Spleen (tissue), 11 donors: Measurements from ENCODE around the gene BPIFB3. TPM values are rescaled to one million over a fixed set of nuclear protein-coding genes. Genes with fewer than 3 reads are reported as not detected.
A peak's percentile ranks its signal among the peaks of the same experiment; 100 is the strongest.

Experiments
- DNase-seq: peaks from one replicate; pipeline ENCODE4 v3.0.0-alpha.2; 2020
- H3K27ac ChIP-seq, 8 donors: fragments of 200-600 bp; sonication (generic) in 7 of 8; 1 replicate in 4 of 8; 2 replicates in 4 of 8; pipeline versions ENCODE4 v1.5.0 to v1.8.0; 2016 to 2021; ENCODE audit warnings: inconsistent platforms in 4 of 8, mild to moderate bottlenecking in 4 of 8, moderate library complexity in 1 of 8
- H3K27me3 ChIP-seq, 7 donors: fragments of 200-600 bp; sonication (generic) in 6 of 7; replicated peaks in 1 of 7; 1 replicate in 4 of 7; 2 replicates in 3 of 7; pipeline versions ENCODE4 v1.5.0 to v1.8.0; 2016 to 2021; ENCODE audit warnings: inconsistent platforms in 3 of 7, mild to moderate bottlenecking in 1 of 7
- H3K36me3 ChIP-seq, 6 donors: fragments of 200-600 bp; sonication (generic) in 5 of 6; 1 replicate in 4 of 6; 2 replicates in 2 of 6; pipeline versions ENCODE4 v1.5.0 to v1.8.0; 2016 to 2021; ENCODE audit warnings: inconsistent platforms in 2 of 6
- H3K4me1 ChIP-seq, 6 donors: fragments of 200-600 bp; sonication (generic) in 5 of 6; 1 replicate in 3 of 6; 2 replicates in 3 of 6; pipeline versions ENCODE4 v1.5.0 to v1.8.0; 2016 to 2021; ENCODE audit warnings: inconsistent platforms in 3 of 6
- H3K4me3 ChIP-seq, 8 donors: fragments of 200-600 bp; sonication (generic) in 7 of 8; 1 replicate in 4 of 8; 2 replicates in 4 of 8; pipeline versions ENCODE4 v1.5.0 to v1.8.0; 2016 to 2021; ENCODE audit warnings: inconsistent platforms in 4 of 8, mild to moderate bottlenecking in 4 of 8, moderate library complexity in 2 of 8
- H3K9me3 ChIP-seq, 8 donors: fragments of 200-600 bp; sonication (generic) in 7 of 8; 1 replicate in 4 of 8; 2 replicates in 4 of 8; pipeline versions ENCODE4 v1.5.0 to v1.8.0; 2016 to 2021; ENCODE audit warnings: inconsistent platforms in 4 of 8
- CTCF ChIP-seq, 11 experiments: fragments of 200-600 bp in 7 of 11; fragments of 450-650 bp in 4 of 11; sonication (generic) in 4 of 11; IDR thresholded peaks in 8 of 11; conservative IDR thresholded peaks in 3 of 11; 1 replicate in 7 of 11; 2 replicates in 4 of 11; pipeline versions ENCODE4 v1.4.0 to v1.8.0; 2016 to 2021; ENCODE audit warnings: antibody characterized with exemption in 11 of 11, inconsistent platforms in 4 of 11, mild to moderate bottlenecking in 1 of 11
- POLR2A ChIP-seq, 3 donors: fragments of 450-650 bp; IDR thresholded peaks; one replicate each; pipeline ENCODE4 v1.5.1; 2017; ENCODE audit warnings: antibody characterized with exemption in 3 of 3, mild to moderate bottlenecking in 1 of 3
- POLR2AphosphoS5 ChIP-seq, 3 donors: sonication (generic); formaldehyde crosslinking; IDR thresholded peaks; one replicate each; pipeline ENCODE4 v1.5.1; 2017; ENCODE audit warnings: antibody characterized with exemption in 3 of 3
- WGBS, 5 donors: extraction: QIAGEN DNeasy Blood & Tissue Kit in 3 of 5; methylation state at CpG; one replicate each; pipeline versions ENCODE4 v1.1.5 to v1.1.7; 2013 to 2018; 5-methylcytosine and 5-hydroxymethylcytosine counted together
- intact Hi-C: fragments of 100-400 bp; cut with DNase I; formaldehyde crosslinking; loops from one replicate; pipeline ENCODE4 v1.15.0; 2023; ENCODE audit warnings: low total_unique reads
- polyA plus RNA-seq, 3 donors: library from polyadenylated mRNA; stranded (reverse); fragments of 200-250 nt; gene quantifications; one replicate each; pipeline ENCODE4 v1.2.1, GENCODE V29; 2013
- total RNA-seq, 7 donors: library from RNA; depleted of rRNA in 3 of 7; stranded (reverse); fragments of >200 nt in 3 of 7; fragmentation: NEBNext Ultra II Directional in 4 of 7; extraction: Animal tissue kit (Norgen Biotek cat#: 25700) in 4 of 7; gene quantifications; one replicate each; pipeline versions ENCODE4 v1.1.0 to v1.2.1, GENCODE V29; 2016 to 2021
- donor health status: healthy with polysubstance abuse.
- donor health status: DM: no; HTN: no; CAD: no; lungs with moderate emphysema.
- donor health status: DM: no; HTN: no; CAD: no.
- donor health status: Bipolar disorder and iron deficiency.
- donor health status: healthy.
- donor health status: DM: no; HTN: no; CAD: no.
- donor health status: DM: yes; HTN: yes; CAD: no.

Gene BPIFB3
- total and polyA plus RNA-seq, 10 donors, result not detected

GRCh38 chr20:33016581-33017109, 37.1 kb upstream of the BPIFB3 start:
- no peak for TF ChIP-seq CTCF (IDR thresholded peaks at IDR 0.05 in 8 of 11, conservative IDR thresholded peaks at IDR 0.05 in 3 of 11)
- TF ChIP-seq POLR2AphosphoS5 (IDR thresholded peaks at IDR 0.05), result no peak
- no peak for TF ChIP-seq POLR2A (IDR thresholded peaks at IDR 0.05)
- intact Hi-C loops, result no loop called here
- no peaks in the 10 kb centered on the region for H3K9me3 ChIP-seq
- no peaks in the 10 kb centered on the region for H3K4me1 ChIP-seq
- H3K27me3 ChIP-seq, result peaks cover 0 to 16% (median 0%) of the 10 kb centered on the region in 7 donors
- H3K27ac ChIP-seq, result no peak overlapping the region
- WGBS, 5 donors, result 80 to 89% (median 86%) methylated on average over 7 of the region's 7 CpGs
- no peaks in the 10 kb centered on the region for H3K36me3 ChIP-seq
- DNase-seq, result peak; percentile 42
- H3K4me3 ChIP-seq, result no peak overlapping the region

GRCh38 chr20:33017542-33017941, 36.2 kb upstream of the BPIFB3 start:
- no peaks in the 10 kb centered on the region for H3K36me3 ChIP-seq
- H3K27ac ChIP-seq, result no peak overlapping the region
- intact Hi-C loops, result no loop called here
- no peak for TF ChIP-seq POLR2AphosphoS5 (IDR thresholded peaks at IDR 0.05)
- no peak for TF ChIP-seq POLR2A (IDR thresholded peaks at IDR 0.05)
- TF ChIP-seq CTCF (IDR thresholded peaks at IDR 0.05 in 8 of 11, conservative IDR thresholded peaks at IDR 0.05 in 3 of 11), result no peak
- peak; percentile 61 for DNase-seq
- no peak overlapping the region for H3K4me3 ChIP-seq
- WGBS, 5 donors, result 77 to 97% (median 87%) methylated on average over 7 of the region's 7 CpGs
- H3K9me3 ChIP-seq, result no peaks in the 10 kb centered on the region
- peaks cover 0 to 16% (median 0%) of the 10 kb centered on the region in 7 donors for H3K27me3 ChIP-seq
- H3K4me1 ChIP-seq, result no peaks in the 10 kb centered on the region

- Histone ChIP-seq H3K27ac (no peak overlapping the region), H3K4me1 (no peaks in the 10 kb centered on the region), H3K36me3 (no peaks in the 10 kb centered on the region), H3K9me3 (no peaks in the 10 kb centered on the region), H3K4me3 (no peak overlapping the region), H3K27me3 (peaks cover 0 to 16% (median 0%) of the 10 kb centered on the region in 7 donors)
- intact Hi-C loops, result no loop called here
- 52 to 77% (median 64%) methylated on average over 13 to 14 of the region's 14 CpGs for WGBS, 5 donors
- peak; percentile 56 for DNase-seq
- TF ChIP-seq CTCF (IDR thresholded peaks at IDR 0.05 in 8 of 11, conservative IDR thresholded peaks at IDR 0.05 in 3 of 11) (no peak), POLR2A (IDR thresholded peaks at IDR 0.05) (no peak), POLR2AphosphoS5 (IDR thresholded peaks at IDR 0.05) (no peak)
Observed at GRCh38 chr20:33018169-33018931, 35.4 kb upstream of the BPIFB3 start.

GRCh38 chr20:33019465-33020277, 34.0 kb upstream of the BPIFB3 start:
- no peak for TF ChIP-seq POLR2AphosphoS5 (IDR thresholded peaks at IDR 0.05)
- no peak for TF ChIP-seq POLR2A (IDR thresholded peaks at IDR 0.05)
- TF ChIP-seq CTCF (IDR thresholded peaks at IDR 0.05 in 8 of 11, conservative IDR thresholded peaks at IDR 0.05 in 3 of 11), result no peak
- no peaks in the 10 kb centered on the region for H3K9me3 ChIP-seq
- intact Hi-C loops, result no loop called here
- H3K27ac ChIP-seq, result no peak overlapping the region
- peaks cover 0 to 15% (median 0%) of the 10 kb centered on the region in 7 donors for H3K27me3 ChIP-seq
- peak; percentile 67 for DNase-seq
- no peak overlapping the region for H3K4me3 ChIP-seq
- no peaks in the 10 kb centered on the region for H3K4me1 ChIP-seq
- 88 to 93% (median 92%) methylated on average over 23 of the region's 23 CpGs for WGBS, 5 donors
- H3K36me3 ChIP-seq, result no peaks in the 10 kb centered on the region
